H1 (cell line): ENCODE data around the gene MUC5AC.

ENCODE experiments used
- POLR2A ChIP-seq, 2 experiments: IDR thresholded peaks; 1 replicate in 1 of 2; 2 replicates in 1 of 2; pipeline ENCODE4 v1.6.1; 2011; ENCODE audit warnings: low read depth in 2 of 2, low read length in 2 of 2, mild to moderate bottlenecking in 2 of 2; ENCODE audit errors: control extremely low read depth in 1 of 2
- SIN3A ChIP-seq, 2 experiments: IDR thresholded peaks in 1 of 2; conservative IDR thresholded peaks in 1 of 2; 2 replicates each; pipeline ENCODE4 v1.6.1; 2011 to 2012; ENCODE audit warnings: low read length in 2 of 2, improper control_type of control experiment in 1 of 2, low read depth in 1 of 2, mild to moderate bottlenecking in 1 of 2
- SP1 ChIP-seq: IDR thresholded peaks from 2 replicates; pipeline ENCODE4 v1.6.1; 2011; ENCODE audit warnings: low read depth, low read length
- SRF ChIP-seq: IDR thresholded peaks from 2 replicates; pipeline ENCODE4 v1.6.1; 2011; ENCODE audit warnings: mild to moderate bottlenecking, low read depth, low read length, moderate library complexity
- TF ChIP-seq, protein P1 (sequence below), 3 experiments: IDR thresholded peaks; 1 replicate in 2 of 3; 2 replicates in 1 of 3; pipeline versions ENCODE4 v1.5.1 to v1.6.1; 2011; ENCODE audit warnings: low read length in 3 of 3, mild to moderate bottlenecking in 3 of 3, inconsistent platforms in 2 of 3, low read depth in 1 of 3, moderate library complexity in 1 of 3; ENCODE audit not compliant: insufficient read depth in 1 of 3; ENCODE audit errors: control extremely low read depth in 1 of 3

DNA sequence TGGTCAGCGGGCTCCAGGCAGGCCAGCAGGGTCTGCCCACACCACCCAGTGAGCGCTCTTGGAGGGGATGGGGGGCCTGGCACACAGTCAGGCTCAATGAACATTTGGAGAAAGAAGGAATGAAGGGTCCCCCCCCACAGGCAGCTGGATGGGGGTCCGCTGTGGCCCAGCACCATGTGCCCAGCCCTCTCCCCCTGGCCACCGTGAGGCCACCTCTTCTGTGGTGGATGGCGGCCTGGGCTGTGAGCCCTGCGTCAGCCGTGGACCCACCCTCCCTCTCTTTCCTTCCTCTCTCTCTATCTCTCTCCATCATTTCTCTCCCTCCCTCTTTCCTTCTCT, 35.1 kb upstream of the MUC5AC start:
- TF ChIP-seq POLR2A (IDR thresholded peaks at IDR 0.05; ENCODE audit: control extremely low read depth in 1 of 2, low read depth in 2 of 2, low read length in 2 of 2), result no peak
- TF ChIP-seq SP1, result no peak
- no peak for TF ChIP-seq SRF
- no peak for TF ChIP-seq SIN3A (conservative IDR thresholded peaks at IDR 0.05 in 1 of 2, IDR thresholded peaks at IDR 0.05 in 1 of 2; ENCODE audit: low read depth in 1 of 2, low read length in 2 of 2)
- TF ChIP-seq, protein P1, sequence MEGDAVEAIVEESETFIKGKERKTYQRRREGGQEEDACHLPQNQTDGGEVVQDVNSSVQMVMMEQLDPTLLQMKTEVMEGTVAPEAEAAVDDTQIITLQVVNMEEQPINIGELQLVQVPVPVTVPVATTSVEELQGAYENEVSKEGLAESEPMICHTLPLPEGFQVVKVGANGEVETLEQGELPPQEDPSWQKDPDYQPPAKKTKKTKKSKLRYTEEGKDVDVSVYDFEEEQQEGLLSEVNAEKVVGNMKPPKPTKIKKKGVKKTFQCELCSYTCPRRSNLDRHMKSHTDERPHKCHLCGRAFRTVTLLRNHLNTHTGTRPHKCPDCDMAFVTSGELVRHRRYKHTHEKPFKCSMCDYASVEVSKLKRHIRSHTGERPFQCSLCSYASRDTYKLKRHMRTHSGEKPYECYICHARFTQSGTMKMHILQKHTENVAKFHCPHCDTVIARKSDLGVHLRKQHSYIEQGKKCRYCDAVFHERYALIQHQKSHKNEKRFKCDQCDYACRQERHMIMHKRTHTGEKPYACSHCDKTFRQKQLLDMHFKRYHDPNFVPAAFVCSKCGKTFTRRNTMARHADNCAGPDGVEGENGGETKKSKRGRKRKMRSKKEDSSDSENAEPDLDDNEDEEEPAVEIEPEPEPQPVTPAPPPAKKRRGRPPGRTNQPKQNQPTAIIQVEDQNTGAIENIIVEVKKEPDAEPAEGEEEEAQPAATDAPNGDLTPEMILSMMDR (IDR thresholded peaks at IDR 0.05; ENCODE audit: control extremely low read depth in 1 of 3, insufficient read depth in 1 of 3, low read depth in 1 of 3, low read length in 3 of 3), result no peak
